ENCODE measurements around the gene RXRA.

RXRA gene

DNA sequence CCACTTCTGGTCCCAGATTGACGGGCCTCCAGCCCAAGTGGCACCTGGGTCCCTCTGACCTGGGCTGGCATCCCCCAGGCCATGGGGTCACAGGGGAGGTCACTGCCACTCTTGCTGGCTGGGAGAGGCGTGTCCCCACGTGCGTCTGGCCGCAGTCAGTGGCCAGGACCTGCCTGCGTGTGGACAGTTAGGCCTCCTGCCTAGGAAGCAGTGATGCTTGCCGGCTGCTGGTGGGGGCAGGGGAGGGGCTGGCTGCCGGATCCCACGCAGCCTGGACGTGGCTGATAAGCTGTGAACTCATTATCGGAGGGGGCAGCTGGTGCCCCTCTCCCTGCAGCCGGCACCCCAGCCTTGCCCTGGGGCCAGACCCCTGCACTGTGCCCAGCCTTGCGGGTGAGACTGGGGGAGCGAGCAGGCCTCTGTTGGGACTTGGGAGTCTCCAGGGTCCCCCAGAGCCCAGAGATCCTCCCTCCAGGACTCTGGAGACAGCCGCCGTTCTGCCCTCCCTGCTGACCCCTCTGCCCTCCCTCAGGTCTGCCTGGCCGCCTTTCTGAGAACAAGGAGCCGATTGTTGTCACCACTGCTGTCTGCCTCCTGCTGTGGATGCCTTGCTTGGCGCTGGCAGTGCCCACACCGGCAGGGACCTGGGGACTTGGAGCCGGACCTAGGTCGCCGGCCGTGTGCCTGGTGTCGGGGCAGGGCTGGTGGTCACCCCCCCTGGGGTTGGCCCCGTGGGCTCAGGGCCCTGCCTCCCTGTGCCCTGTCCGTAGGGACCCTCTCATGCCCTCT is 12.3 kb downstream of the RXRA start:
- DNase-seq (ENCODE audit: low spot score): no peak

DNA sequence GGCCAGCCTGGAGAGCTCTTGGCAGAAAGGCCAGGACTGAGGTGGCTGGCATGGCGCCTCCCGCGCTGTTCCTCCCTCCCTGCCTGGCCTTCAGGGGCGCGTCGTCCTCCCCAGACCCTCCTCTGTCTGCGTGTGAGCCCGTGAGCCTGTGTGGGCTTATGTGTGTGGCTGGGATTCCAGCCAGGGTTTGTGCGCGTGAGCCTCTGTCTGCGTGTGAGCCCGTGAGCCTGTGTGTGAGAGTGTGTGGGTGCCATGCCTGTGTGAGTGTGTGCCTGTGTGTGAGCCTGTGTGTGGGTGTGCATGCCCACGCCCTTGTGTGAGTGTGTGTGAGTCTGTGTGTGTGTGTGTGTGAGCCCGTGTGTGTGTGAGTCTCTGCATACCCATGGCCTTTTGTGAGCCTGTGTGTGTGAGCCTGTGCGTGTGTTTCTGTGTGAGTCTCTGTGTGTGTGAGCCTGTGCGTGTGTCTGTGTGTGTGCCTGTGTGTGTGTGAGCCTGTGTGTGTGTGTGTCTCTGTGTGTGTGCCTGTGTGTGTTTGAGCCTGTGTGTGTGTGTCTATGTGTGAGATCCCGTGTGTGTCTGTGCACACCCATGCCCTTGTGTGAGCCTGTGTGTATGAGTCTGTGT is 13.0 kb downstream of the RXRA start:
- DNase-seq (ENCODE audit: low spot score): no peak

DNA sequence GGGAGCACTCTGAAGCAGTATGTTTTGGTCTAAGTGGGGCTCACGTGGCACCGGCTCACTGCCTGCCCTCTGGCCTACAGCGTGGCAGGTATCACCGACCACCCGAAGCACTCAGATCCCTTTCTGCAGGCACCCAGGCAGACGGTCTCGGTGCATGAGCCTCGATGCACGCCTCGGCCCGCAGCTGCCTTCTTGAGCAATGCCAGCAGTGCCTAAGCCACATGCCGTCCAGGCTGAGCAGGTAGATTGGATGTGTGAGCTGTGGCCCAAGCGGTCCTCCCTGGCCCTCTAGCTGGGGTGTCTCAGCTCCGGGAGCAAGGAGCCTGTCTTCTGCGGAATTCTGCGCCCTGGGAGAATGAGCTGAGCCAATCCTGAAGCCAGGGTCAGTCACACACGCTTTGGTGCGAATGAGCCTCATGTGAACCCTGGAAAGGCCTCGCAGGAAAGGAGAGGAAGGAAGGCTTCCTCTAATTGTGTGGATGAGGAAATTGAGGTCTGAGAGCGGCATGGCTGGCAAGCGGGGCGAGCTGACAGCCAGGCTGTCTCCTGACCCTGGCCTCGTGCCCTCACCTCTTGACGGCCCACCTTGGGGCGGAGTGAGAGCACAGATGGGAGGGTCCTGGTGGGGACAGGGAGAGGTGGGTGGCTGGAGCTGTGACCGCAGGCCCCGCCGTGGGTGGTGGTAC is 14.4 kb downstream of the RXRA start:
- no peak for DNase-seq (ENCODE audit: low spot score)

DNA sequence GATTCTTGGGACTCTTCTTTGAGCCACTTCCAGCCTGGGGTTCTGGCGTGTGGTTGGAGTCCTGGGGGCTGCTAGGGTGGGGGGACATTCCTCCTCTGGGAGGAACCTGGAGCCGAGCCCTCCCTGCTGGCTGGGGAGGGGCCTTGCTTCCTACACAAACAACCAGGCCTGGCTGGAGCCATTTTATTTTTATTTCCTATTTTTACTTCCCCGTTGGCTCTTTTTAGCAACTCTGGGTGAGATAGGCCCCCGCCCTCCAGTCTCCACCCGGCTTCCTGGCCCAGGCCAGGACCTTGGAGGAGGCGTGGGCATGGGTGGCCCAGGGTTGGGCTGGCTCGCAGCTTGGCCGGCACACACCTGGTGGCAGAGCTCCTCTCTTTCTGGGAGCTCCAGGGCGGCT is 15.1 kb downstream of the RXRA start:
- DNase-seq (ENCODE audit: low spot score): no peak

DNA sequence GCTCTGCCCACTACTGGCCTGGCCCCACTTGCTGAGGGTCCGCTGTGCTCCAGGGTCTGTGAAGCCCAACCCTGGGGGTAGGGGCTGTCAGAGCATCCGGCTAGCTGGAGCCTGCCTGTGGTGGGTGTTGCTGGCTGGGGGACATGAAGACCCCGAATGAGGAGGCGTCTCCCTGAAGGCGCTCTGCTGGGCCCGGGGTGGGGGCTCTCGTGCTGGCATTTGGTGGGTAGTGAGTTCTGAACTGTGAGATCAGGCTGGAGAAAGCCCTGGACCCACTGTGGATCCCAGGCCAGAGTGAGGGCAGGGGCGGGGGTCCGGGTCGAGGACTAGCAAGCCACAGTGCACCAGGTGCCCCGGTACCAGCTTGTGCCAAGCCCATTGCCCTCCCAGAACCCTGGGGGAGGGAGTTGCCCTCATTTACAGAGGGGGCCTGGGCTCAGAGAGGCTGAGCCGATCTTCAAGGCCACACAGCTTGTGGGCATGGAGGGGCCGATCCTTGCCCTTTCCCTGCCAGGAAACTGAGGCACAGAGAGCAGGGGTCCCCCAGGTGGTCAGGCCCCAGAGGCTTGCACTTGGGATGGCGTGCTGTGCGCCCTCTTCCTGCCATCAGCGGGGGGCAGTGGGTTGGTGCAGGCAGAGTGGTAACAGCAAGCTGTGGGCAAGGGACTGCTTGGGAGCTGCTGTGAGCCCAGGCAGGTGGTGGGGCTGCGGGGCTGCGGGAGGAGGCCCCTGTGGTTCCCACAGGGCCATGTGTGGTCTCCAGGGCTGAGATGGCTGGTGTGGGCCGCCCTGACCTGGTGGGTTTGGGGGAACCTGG is 15.9 kb downstream of the RXRA start:
- no peak for DNase-seq (ENCODE audit: low spot score)

DNA sequence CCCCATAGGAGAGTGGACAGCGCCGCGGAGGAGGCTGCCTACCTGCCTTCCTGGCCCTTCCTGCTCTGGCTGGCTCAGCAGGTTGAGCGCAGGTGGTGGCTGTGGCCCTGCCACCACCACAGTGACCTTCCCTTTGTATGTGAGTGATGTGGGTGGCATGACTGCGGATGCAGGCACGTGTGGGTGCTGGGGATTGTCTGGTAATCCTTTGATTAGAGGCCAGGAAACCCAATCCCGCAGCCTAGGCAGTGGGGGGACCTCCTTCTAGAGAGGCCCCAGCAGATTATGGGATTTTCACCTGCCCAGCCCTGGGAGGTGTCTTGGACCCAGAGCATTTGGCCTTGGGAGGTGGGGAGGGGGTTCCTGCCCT is 16.5 kb downstream of the RXRA start:
- no peak for DNase-seq (ENCODE audit: low spot score)

DNA sequence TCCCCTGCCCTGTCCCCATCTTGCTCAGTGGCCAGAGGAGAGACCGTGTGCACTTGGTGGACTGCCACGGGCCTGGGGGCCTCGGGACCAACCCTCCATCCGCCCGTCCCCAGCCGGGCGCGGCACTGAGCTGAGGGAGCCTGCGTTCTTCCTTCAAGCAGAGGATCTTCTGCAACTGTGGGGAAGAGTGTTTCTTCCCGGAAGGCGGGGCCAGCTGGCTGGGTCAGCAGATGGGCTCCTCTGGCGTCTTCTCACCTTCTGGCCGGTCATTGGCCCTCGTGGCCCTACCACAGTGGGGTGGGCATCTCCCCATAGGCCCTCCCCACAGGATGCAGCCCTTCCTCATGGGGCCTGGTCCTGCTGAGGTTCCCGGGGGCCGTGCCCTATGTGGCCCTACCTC is 17.4 kb downstream of the RXRA start:
- DNase-seq (ENCODE audit: low spot score): no peak

DNA sequence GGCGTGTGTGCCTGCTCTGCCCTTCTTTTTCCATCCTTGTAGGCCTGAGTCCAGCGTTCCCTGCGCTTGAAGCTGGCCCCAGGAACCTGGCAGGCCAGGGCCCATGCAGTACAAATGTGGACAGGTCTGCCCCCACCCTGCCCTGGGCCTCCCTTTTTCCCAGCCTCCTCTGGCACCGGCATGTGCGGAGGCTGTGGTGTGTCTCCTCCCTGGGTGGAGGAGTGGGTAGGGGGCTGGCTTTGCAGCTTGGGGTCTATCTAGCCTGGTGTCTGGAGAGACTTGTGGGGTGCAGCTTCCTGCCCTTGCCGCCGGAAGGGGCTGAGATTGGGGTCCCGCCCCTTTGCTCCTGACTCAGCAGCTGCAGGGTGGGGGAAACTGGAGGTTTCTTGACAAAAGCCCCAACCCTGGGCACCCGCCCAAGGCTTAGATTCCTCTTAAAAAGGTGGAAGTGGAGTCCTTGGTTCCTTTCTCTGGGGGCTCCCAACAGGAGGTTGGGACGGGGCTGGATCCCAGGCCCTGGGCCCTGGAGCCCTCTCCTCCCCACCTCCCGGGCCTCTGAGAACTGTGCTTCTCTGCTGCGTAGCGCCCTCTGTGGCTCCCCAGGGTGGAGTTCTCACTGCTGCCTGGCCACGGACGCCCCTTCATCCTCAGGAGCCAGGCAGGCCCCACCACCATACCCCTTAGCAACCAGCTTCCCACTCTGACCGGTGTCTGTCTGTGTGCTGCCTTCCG is 18.0 kb downstream of the RXRA start:
- no peak for DNase-seq (ENCODE audit: low spot score)

DNA sequence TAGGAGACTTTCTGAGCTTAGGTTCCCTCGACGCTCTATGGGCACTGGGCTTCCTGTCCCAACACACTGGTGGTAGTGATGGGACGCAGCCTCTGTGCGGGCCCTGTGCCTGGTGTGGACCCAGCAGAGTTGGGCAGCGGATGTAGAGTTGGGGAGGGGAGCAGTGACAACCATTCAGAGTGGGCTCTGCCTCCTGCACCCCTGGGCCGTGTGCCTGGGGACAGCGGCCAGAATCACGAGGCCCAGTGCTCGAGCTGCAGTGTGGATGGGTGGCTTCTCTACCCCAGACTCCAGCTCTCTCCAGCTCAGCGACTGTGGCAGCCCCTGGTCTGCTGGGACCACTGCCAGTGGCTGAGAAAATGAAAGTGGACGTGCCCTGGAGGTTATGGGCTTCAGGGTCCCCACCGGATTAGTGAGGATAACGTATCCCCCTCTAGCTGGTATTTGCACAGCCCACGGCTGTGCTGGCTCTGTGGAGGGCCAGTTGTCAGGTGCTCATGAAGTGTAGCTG is 18.6 kb downstream of the RXRA start:
- no peak for DNase-seq (ENCODE audit: low spot score)

DNA sequence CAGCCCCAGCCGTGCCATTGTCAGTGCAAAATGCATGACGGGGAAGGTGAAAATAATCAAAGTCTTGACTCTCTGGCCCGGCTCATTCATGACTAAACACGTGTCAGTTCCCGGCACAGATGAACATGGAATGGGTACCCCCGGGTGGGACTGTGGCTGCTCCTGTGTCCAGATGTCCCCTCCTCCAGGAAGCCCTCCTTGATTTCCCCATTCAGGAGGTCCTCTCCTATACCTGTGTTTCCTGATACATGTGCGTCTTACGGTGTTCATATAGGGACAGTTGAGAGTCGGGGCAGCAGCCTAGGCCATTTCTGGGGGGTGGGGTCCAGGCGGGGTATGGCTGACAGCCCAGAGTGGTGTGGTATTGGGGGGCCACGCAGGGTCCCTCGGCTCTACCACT is 19.5 kb downstream of the RXRA start:
- no peak for DNase-seq (ENCODE audit: low spot score)

DNA sequence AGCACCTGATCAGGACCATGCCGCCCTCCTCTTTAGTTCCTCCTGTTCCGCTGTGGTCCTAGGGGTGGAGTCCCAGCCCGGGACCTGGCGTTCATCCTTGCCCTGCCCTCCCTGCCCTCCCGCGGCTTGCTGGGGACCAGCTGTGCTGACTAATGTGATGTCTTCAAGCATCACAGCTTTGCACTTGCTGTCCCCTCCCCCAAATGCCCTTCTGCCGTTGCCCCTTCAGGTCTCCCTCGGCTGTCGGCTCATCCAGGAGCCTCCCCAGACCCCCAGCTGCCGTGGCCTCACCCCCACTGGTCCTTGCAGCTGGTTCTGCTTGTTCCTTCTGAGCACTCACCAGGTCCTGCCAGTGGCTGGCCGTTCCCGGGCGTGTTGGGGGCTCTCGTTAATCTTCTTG is 19.9 kb downstream of the RXRA start:
- DNase-seq (ENCODE audit: low spot score): no peak

DNA sequence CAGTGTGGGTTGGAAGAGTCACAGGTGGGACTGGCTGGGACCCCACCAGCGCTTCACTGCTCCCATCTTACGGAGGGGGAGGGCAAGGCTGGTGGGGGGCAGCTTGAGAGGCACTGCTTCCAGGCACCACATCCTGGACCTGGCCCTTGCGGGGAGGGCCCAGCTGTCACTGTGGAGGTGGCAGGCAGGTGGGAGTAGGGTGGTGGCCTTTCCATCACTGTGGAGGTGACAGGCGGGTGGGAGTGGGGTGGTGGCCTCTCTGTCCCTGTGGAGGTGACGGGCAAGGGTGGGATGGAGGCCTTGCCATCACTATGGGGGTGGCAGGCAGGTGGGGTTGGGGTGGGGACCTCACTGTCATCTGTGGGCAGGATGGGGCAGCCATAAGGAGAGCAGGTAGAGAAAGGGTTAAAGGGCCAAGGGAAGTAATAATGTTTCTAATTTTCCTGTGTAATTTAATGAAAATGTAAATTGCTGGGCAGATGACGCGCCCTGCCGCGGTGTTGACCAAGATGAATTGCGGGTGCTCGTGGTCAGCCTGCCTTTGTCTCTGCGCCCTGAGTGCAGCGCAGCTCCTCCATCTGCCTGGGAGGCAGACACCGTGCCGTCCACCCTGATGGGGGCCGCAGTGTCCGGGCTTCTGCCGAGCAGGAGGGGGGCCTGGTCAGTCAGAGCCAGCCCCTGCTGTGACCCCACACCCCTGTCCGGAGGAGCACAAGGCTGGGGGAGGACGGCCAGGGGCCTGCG is 20.8 kb downstream of the RXRA start:
- no peak for DNase-seq (ENCODE audit: low spot score)

DNA sequence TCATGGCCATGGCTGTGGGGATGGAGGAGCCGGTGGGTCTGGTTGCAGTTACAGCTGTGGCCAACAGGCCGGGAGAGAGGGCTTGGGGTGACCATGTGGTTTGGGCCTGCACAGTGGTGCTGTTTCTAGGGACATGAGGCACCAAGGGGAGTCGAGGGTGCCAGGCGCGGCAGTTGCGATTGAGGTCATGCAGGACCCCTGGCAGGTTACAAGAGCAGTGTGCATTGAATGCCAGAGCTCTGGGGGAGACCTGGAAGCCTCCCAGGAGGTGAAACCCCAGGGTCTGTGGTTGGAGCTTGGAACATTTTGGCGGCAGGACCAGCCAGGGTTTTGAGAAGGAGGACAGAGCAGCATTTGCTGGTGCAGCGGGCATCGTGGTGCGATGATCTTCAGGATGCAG is 21.7 kb downstream of the RXRA start:
- DNase-seq (ENCODE audit: low spot score): no peak

DNA sequence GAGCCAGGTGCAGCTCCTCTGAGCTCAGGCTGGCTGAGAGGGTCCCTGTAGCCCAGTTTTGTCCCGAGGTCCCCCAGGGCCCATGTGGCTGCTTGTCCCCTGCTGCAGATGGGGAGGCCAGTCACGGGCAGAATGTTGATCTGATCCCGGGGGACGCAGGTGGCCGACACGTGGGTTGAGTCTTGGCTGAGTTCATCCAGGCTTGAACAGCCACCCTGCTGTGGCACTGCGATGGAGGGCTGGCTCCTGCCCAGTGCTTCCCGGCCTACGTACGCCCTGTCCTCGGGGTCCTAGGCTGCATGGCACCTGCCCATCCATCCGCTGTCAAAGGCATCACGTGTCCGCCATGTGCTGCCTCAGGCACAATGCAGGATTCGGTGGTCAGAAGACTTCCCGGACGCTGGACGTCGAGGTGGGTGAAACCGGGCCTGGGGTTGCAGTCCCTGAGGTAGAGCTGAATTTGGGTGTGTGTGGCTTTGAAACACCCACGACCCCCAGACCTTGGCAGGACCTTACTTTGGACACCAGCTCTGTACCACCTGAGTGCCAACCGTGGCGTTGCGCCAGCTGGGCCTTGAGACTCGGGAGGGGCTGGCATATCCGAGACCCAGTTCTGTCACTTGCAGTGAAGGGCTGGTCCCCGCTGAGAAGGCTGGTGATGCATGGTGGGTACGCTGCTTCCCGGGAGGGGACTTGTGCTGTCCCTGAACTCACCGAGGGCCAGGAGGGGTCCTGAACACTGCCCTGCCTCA is 22.3 kb downstream of the RXRA start:
- DNase-seq (ENCODE audit: low spot score): no peak

DNA sequence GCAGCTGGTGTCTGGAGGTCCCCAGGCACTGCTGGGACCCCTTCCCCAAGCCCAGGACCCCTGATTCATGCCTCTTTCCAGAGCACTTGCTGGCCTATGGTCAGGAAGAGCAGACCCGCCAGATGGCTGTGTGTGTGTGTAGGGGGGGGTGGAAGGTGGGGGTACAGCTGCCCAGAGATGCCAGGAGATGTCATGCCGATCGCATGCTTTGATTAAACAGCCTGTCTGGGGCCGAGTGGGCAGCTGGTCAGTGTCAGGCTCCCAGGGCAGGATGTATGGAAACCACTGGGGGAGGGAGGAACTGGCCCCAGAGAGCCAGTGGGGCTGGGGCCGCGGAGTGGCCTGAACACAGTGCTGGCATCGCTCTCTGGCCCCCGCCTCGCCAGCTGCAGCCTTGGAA is 23.7 kb downstream of the RXRA start:
- DNase-seq (ENCODE audit: low spot score): no peak

DNA sequence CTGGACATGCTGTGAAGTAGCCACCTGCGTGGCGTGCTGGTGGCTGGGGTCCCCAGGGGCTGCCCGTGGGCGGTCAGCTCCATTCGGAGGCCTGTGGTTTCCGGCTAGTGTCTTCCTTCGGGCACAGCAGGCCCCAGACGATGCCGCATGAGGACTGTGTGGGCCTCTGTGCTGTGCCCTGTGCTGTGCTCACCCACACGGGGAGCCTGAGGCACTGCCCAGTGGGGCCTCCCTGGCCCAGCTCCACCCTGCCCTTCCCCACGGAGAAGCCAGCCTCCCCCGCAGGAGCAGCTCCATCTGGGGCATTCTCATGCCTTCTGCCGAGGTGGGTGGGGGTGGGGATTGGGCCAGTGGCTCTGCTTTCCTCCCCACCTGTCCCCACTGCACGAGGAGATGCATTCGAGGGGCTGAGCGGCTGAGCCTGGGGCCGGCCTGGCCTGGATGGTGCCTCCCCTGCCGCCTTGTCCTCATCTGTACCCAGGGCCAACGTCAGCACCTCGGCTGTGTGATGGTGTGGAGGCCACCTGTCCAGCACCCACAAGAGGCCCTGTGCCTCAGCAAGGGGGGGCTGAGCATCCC is 24.2 kb downstream of the RXRA start:
- DNase-seq (ENCODE audit: low spot score): no peak

DNA sequence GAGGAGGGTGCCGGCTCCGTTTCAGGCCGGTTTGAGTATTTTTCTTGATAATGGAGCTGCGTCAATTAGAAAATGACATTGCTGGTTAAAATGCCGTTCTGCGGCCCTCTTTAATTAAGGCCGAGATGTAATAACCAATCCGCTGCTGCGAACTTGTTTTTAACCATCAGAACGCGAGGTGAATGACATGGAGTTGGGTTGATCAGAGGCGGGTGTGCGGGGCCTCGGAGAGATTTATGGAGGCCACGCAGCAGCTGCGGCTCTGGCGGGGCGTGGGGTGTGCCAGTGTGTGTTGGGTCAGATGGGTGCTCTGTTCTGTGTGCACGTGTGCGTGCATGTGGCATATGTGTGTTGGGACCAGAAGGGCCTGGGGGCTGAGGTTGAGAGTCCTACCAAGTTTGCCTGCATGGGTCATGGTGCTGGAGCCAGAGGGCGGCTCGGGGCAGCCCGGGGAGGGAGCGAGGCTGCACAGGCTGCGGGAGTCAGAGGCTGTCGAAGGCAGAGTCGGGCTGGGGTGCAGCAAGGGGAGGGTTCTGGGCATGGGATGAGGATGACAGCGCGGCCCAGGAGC is 25.4 kb downstream of the RXRA start:
- no peak for DNase-seq (ENCODE audit: low spot score)

DNA sequence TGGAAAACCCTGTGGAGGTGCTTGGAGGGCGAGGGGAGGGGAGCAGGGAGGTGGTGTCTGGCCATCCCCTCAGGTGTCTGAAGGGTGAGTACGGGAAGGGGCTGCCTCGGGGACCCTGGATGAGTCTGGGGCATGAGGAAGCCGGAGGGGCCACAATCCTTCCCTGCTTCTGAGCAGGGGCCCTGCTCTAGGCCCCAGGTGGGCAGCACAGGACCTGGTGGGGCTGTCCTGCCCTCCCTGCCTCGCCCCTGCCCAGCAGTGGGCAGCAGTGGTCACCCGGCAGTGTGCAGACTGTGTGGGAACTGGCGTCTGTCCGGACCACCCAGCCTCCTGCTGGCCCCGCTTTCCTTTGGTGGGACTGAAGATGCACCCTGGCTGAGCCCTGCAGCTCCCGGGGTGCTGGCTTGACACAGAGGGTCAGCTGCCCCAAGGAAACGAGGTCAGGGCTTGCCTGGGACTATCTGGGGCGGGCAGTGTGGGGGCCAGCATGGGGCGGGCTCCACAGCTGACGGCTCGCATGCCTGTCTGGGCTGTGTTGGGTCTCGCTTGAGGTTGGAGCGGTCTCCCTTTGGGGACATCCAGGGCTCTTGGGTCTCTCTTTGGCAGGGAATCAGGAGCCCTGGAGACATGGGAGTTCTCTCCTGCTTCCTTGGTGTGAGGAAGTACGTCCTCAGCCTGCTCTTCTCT is 26.1 kb downstream of the RXRA start:
- no peak for DNase-seq (ENCODE audit: low spot score)

DNA sequence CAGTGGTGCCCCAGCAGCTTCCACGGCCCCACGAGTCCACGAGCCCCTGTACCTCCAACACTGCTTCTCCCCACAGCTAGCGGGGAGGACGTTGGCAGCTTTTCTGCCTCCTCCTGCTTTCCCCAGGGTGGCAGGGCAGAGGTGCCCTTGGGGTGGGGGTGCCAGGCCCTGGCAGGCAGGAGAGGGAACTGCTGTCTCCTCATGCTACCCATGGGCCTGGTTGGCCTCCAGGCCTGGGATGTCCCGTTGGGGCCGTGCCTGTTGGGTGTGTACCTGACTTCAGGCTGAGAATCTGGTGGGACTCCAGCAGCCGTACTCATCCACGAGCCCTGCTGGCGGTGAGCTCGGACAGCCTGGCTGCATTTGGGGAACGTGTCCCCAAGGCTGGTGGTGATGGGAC is 27.3 kb downstream of the RXRA start:
- no peak for DNase-seq (ENCODE audit: low spot score)
